IMR-90 (cell line): ENCODE results near the gene UTF1. TPM values are rescaled to one million over a fixed set of nuclear protein-coding genes. Genes with fewer than 3 reads are reported as not detected.

Experiments used
- ATAC-seq: fragments of 200-7000 bp; cut with Tn5 transposase; 2 replicates; pipeline ENCODE4 v1.9.1; 2020; ENCODE audit warnings: low read depth, mild to moderate bottlenecking, moderate library complexity
- BruUV-seq: library from RNA; stranded (reverse); fragments of 400-500 nt; replicated peaks from 2 replicates; lab custom pipeline; 2021; lab: Mats Ljungman, UMichigan
- CTCF ChIA-PET: fragments of 300-600 bp; formaldehyde crosslinking; extraction: SDS; loops from one replicate; lab custom pipeline; 2021; ENCODE audit warnings: antibody characterized with exemption; lab: Yijun Ruan, JAX
- POLR2A ChIA-PET: fragments of 300-600 bp; sonication (Branson Sonifier 250); formaldehyde crosslinking; loops from one replicate; lab custom pipeline; 2022; ENCODE audit warnings: antibody characterized with exemption; ENCODE audit not compliant: unreplicated experiment; lab: Charles Lee
- DNase-seq: peaks from one replicate; pipeline ENCODE4 v3.0.0; 2013
- H2AFZ ChIP-seq: replicated peaks from 2 replicates; pipeline ENCODE3; 2013; ENCODE audit warnings: low read length, mild to moderate bottlenecking; ENCODE audit not compliant: poor library complexity
- H2AK5ac ChIP-seq: 2 replicates; pipeline ENCODE4 v1.6.1; 2013; ENCODE audit warnings: low read depth, low read length, inconsistent platforms
- H2AK9ac ChIP-seq: replicated peaks from 2 replicates; pipeline ENCODE3; 2013; ENCODE audit warnings: mild to moderate bottlenecking, low read depth, low read length, moderate library complexity; ENCODE audit not compliant: poor library complexity
- H2BK120ac ChIP-seq: 2 replicates; pipeline ENCODE4 v1.6.1; 2013; ENCODE audit warnings: low read depth, low read length, inconsistent platforms
- H2BK15ac ChIP-seq: 3 replicates; pipeline ENCODE4 v1.6.1; 2013; ENCODE audit warnings: low read depth, low read length, inconsistent platforms
- H2BK20ac ChIP-seq: 2 replicates; pipeline ENCODE4 v1.6.1; 2013; ENCODE audit warnings: low read depth, mild to moderate bottlenecking, inconsistent platforms, low read length, moderate library complexity
- H2BK5ac ChIP-seq: 2 replicates; pipeline ENCODE4 v1.6.1; 2013; ENCODE audit warnings: mild to moderate bottlenecking, low read depth, low read length, inconsistent platforms; ENCODE audit not compliant: poor library complexity, severe bottlenecking
- H3K14ac ChIP-seq: replicated peaks from 2 replicates; pipeline ENCODE4 v1.6.1; 2013; ENCODE audit warnings: low read depth, low read length, inconsistent platforms
- H3K18ac ChIP-seq: 2 replicates; pipeline ENCODE4 v1.6.1; 2013; ENCODE audit warnings: low read depth, low read length, control low read depth
- H3K23ac ChIP-seq: 2 replicates; pipeline ENCODE4 v1.6.1; 2013; ENCODE audit warnings: low read depth, low read length, inconsistent platforms
- H3K27ac ChIP-seq: 2 replicates; pipeline ENCODE4 v1.5.1; 2013; ENCODE audit warnings: mild to moderate bottlenecking, control low read depth, low read length; ENCODE audit not compliant: insufficient read depth
- H3K27me3 ChIP-seq: 2 replicates; pipeline ENCODE4 v1.6.1; 2013; ENCODE audit warnings: low read length; ENCODE audit not compliant: control insufficient read depth, insufficient read depth
- H3K36me3 ChIP-seq: 2 replicates; pipeline ENCODE4 v1.6.1; 2013; ENCODE audit warnings: low read length, mixed read lengths; ENCODE audit not compliant: control insufficient read depth, insufficient read depth
- H3K4ac ChIP-seq: 2 replicates; pipeline ENCODE4 v1.6.1; 2013; ENCODE audit warnings: low read depth, low read length, inconsistent platforms
- H3K4me1 ChIP-seq: 2 replicates; pipeline ENCODE4 v1.6.1; 2013; ENCODE audit warnings: low read length, mixed read lengths; ENCODE audit not compliant: control insufficient read depth, insufficient read depth
- H3K4me2 ChIP-seq: 2 replicates; pipeline ENCODE4 v1.6.1; 2013; ENCODE audit warnings: low read depth, mild to moderate bottlenecking, control low read depth, low read length, moderate library complexity
- H3K4me3 ChIP-seq: 2 replicates; pipeline ENCODE4 v1.5.1; 2013; ENCODE audit warnings: low read depth, mild to moderate bottlenecking, control low read depth, low read length, moderate library complexity; ENCODE audit not compliant: insufficient read depth
- H3K56ac ChIP-seq: 2 replicates; pipeline ENCODE4 v1.6.1; 2013; ENCODE audit warnings: low read length, inconsistent platforms; ENCODE audit not compliant: insufficient read depth; ENCODE audit errors: extremely low read depth
- H3K79me1 ChIP-seq, 2 experiments: 2 replicates each; pipeline ENCODE4 v1.6.1; 2013; ENCODE audit warnings: low read length in 2 of 2, inconsistent platforms in 1 of 2, low read depth in 1 of 2
- H3K9ac ChIP-seq: 2 replicates; pipeline ENCODE4 v1.6.1; 2013; ENCODE audit warnings: low read depth, low read length, control low read depth
- H3K9me1 ChIP-seq: 2 replicates; pipeline ENCODE4 v1.6.1; 2013; ENCODE audit warnings: low read length, inconsistent platforms; ENCODE audit not compliant: insufficient read depth
- H3K9me3 ChIP-seq: 2 replicates; pipeline ENCODE4 v1.6.1; 2013; ENCODE audit warnings: low read length; ENCODE audit not compliant: control insufficient read depth, insufficient read depth
- H4K20me1 ChIP-seq: 2 replicates; pipeline ENCODE4 v1.6.1; 2013; ENCODE audit warnings: low read length, inconsistent platforms; ENCODE audit not compliant: insufficient read depth
- H4K5ac ChIP-seq: 2 replicates; pipeline ENCODE4 v1.6.1; 2013; ENCODE audit warnings: mild to moderate bottlenecking, low read depth, low read length, control low read depth
- H4K8ac ChIP-seq, 2 experiments: 2 replicates each; pipeline ENCODE4 v1.6.1; 2013; ENCODE audit warnings: low read depth in 2 of 2, low read length in 2 of 2, control low read depth in 1 of 2, inconsistent platforms in 1 of 2
- H4K91ac ChIP-seq: 2 replicates; pipeline ENCODE4 v1.6.1; 2013; ENCODE audit warnings: low read depth, low read length, inconsistent platforms; ENCODE audit not compliant: insufficient read depth
- BHLHE40 ChIP-seq: fragments of 150-350 bp; IDR thresholded peaks from 2 replicates; pipeline ENCODE4 v1.6.1; 2016; ENCODE audit warnings: mild to moderate bottlenecking, low read depth, low read length
- CEBPB ChIP-seq: IDR thresholded peaks from 2 replicates; pipeline ENCODE4 v1.6.1; 2012; ENCODE audit warnings: low read depth, low read length, improper control_type of control experiment
- CHD1 ChIP-seq: IDR thresholded peaks from 2 replicates; pipeline ENCODE4 v1.6.1; 2012; ENCODE audit warnings: low read depth, low read length, improper control_type of control experiment
- CTCF ChIP-seq: conservative IDR thresholded peaks from 2 replicates; pipeline ENCODE4 v1.5.1; 2012; ENCODE audit warnings: mild to moderate bottlenecking, low read depth, low read length, improper control_type of control experiment
- ELK1 ChIP-seq: fragments of 150-350 bp; IDR thresholded peaks from 2 replicates; pipeline ENCODE4 v1.6.1; 2016; ENCODE audit warnings: low read depth, mild to moderate bottlenecking, low read length, moderate library complexity, borderline replicate concordance
- FOS ChIP-seq: fragments of 150-350 bp; IDR thresholded peaks from 2 replicates; pipeline ENCODE4 v1.6.1; 2016; ENCODE audit warnings: low read depth, low read length
- MAFK ChIP-seq: IDR thresholded peaks from 2 replicates; pipeline ENCODE4 v1.6.1; 2012; ENCODE audit warnings: low read depth, low read length, improper control_type of control experiment
- MAZ ChIP-seq: IDR thresholded peaks from 2 replicates; pipeline ENCODE4 v1.6.1; 2012; ENCODE audit warnings: low read depth, mild to moderate bottlenecking, low read length, improper control_type of control experiment, moderate library complexity, borderline replicate concordance
- MXI1 ChIP-seq: IDR thresholded peaks from 2 replicates; pipeline ENCODE4 v1.6.1; 2012; ENCODE audit warnings: low read depth, mild to moderate bottlenecking, low read length, moderate library complexity, borderline replicate concordance
- NFE2L2 ChIP-seq: fragments of 150-350 bp; IDR thresholded peaks from 2 replicates; pipeline ENCODE4 v1.6.1; 2016; ENCODE audit warnings: low read depth, mild to moderate bottlenecking, low read length
- POLR2A ChIP-seq: IDR thresholded peaks from 2 replicates; pipeline ENCODE4 v1.6.1; 2012; ENCODE audit warnings: mild to moderate bottlenecking, low read depth, low read length
- RAD21 ChIP-seq: IDR thresholded peaks from 2 replicates; pipeline ENCODE4 v1.6.1; 2012; ENCODE audit warnings: low read length, improper control_type of control experiment
- RCOR1 ChIP-seq: IDR thresholded peaks from 2 replicates; pipeline ENCODE4 v1.6.1; 2012; ENCODE audit warnings: mild to moderate bottlenecking, low read length, improper control_type of control experiment; ENCODE audit not compliant: insufficient replicate concordance
- RFX5 ChIP-seq: IDR thresholded peaks from 2 replicates; pipeline ENCODE4 v1.8.0; 2012; ENCODE audit warnings: low read depth, mild to moderate bottlenecking, low read length, moderate library complexity
- SMC3 ChIP-seq: fragments of 150-350 bp; IDR thresholded peaks from 2 replicates; pipeline ENCODE4 v1.6.1; 2016; ENCODE audit warnings: low read depth, mild to moderate bottlenecking, antibody characterized with exemption, low read length, moderate library complexity
- USF2 ChIP-seq: fragments of 150-350 bp; IDR thresholded peaks from 2 replicates; pipeline ENCODE4 v1.6.1; 2017; ENCODE audit warnings: mild to moderate bottlenecking, antibody characterized with exemption, low read length, low read depth
- WGBS, 2 experiments: methylation state at CpG; one replicate each; pipeline versions ENCODE4 v1.1.5 to v1.1.7; 2013; ENCODE audit warnings: missing lambda C conversion rate in 2 of 2; ENCODE audit not compliant: insufficient read length in 1 of 2; ENCODE audit errors: extremely low coverage in 2 of 2; 5-methylcytosine and 5-hydroxymethylcytosine counted together
- dilution Hi-C: fragments of 300-500 bp; cut with HindIII; formaldehyde crosslinking; loops from one replicate; pipeline ENCODE4 v1.14.3; 2018; ENCODE audit warnings: low sequenced_read_pairs; ENCODE audit not compliant: unreplicated experiment
- in situ Hi-C: fragments of 300-500 bp; cut with MboI; formaldehyde crosslinking; loops from 3 replicates; pipeline ENCODE4 v1.14.3; 2019; ENCODE audit warnings: low sequenced_read_pairs, inconsistent platforms, mixed read lengths
- intact Hi-C: fragments of 100-400 bp; cut with micrococcal nuclease; formaldehyde crosslinking; loops from 2 replicates; pipeline ENCODE4 v1.10.0; 2022
- polyA plus RNA-seq, 3 experiments: library from polyadenylated mRNA; depleted of rRNA; stranded (reverse); fragments of >200 nt; gene quantifications; 2 replicates each; pipeline ENCODE4 v1.2.3, GENCODE V29; 2012; ENCODE audit warnings: low replicate concordance in 1 of 3
- total RNA-seq: library from RNA; depleted of rRNA; stranded (reverse); fragments of >200 nt; gene quantifications from 2 replicates; pipeline ENCODE4 v1.2.3, GENCODE V29; 2012

Gene UTF1
- total and polyA plus RNA-seq, 2 of the 4 experiments (the other 2 are of a cell fraction) = not detected

GRCh38 chr10:133210398-133211140 lies 19.4 kb upstream of the UTF1 start:
- Histone ChIP-seq H3K56ac (no peak overlapping the region), H3K4me1 (no peaks in the 10 kb centered on the region), H3K18ac (no peak overlapping the region), H2BK5ac (no peak overlapping the region), H3K9me1 (no peaks in the 10 kb centered on the region), H3K4me2 (no peak overlapping the region), H2BK120ac (no peak overlapping the region), H3K27me3 (no peaks in the 10 kb centered on the region), H2AFZ (no peak overlapping the region), H4K5ac (no peak overlapping the region), H3K9me3 (peaks cover 1% of the 10 kb centered on the region; the same call in 1 of the 2 replicates), H4K8ac (no peak overlapping the region), H3K23ac (no peak overlapping the region), H2AK5ac (no peak overlapping the region), H2BK15ac (no peak overlapping the region), H2AK9ac (no peak overlapping the region), H3K27ac (no peak overlapping the region), H4K91ac (no peak overlapping the region), H2BK20ac (no peak overlapping the region), H3K4me3 (no peak overlapping the region), H4K20me1 (no peaks in the 10 kb centered on the region), H3K36me3 (no peaks in the 10 kb centered on the region), H3K14ac (no peak overlapping the region), H3K9ac (no peak overlapping the region), H3K4ac (no peak overlapping the region), H3K79me1 (no peaks in the 10 kb centered on the region)
- ATAC-seq = no peak
- DNase-seq = no peak
- intact Hi-C loops (no loop called here), dilution Hi-C loops (no loop called here), in situ Hi-C loops (no loop called here)
- BruUV-seq = no TSS peak
- ChIA-PET CTCF (no interaction called here), POLR2A (no interaction called here)
- 75% methylated on average over 9 of the region's 27 CpGs; no CpG with 5 or more reads in 1 of the 2 experiments for WGBS, 2 experiments
- TF ChIP-seq RCOR1 (no peak), BHLHE40 (no peak), MXI1 (no peak), USF2 (no peak), CHD1 (no peak), ELK1 (no peak), CTCF (no peak), SMC3 (no peak), CEBPB (no peak), FOS (no peak), NFE2L2 (no peak), RAD21 (no peak), MAZ (no peak), POLR2A (no peak), RFX5 (no peak), MAFK (no peak)
